Activated T-helper 1 cell treated with Interleukin-2 at 50 U/mL for 16 hours (primary cell): Measurements from ENCODE around the gene GNG7.

Source experiments
- DNase-seq: peaks from one replicate; pipeline ENCODE4 v3.0.0-alpha.2; 2020; ENCODE audit warnings: low read depth

GNG7 gene

GRCh38 chr19:2702170-2703076 is at the start of gene GNG7:
GNG7 (minus strand) TSS chr19:2702694; CDS start chr19:2520688, 182,006 bp downstream.
- peak; percentile 94 for DNase-seq

DNA sequence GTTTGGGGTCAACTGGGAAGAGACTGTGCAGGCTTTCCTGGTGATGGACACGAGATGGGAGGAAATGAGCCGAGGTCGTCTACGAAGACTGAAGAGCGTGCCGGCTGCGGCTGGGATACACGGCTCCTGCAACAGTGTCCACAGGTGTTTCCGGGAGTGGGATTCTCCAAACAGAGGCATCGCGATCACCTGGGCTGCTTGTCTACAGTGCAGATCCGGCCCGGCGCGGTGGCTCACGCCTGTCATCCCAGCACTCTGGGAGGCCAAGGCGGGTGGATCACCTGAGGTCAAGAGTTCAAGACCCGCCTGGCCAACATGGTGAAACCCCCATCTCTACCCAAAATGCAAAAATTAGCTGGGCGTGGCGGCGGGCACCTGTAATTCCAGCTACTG is 48.9 kb upstream of the GNG7 start:
- no peak for DNase-seq

DNA sequence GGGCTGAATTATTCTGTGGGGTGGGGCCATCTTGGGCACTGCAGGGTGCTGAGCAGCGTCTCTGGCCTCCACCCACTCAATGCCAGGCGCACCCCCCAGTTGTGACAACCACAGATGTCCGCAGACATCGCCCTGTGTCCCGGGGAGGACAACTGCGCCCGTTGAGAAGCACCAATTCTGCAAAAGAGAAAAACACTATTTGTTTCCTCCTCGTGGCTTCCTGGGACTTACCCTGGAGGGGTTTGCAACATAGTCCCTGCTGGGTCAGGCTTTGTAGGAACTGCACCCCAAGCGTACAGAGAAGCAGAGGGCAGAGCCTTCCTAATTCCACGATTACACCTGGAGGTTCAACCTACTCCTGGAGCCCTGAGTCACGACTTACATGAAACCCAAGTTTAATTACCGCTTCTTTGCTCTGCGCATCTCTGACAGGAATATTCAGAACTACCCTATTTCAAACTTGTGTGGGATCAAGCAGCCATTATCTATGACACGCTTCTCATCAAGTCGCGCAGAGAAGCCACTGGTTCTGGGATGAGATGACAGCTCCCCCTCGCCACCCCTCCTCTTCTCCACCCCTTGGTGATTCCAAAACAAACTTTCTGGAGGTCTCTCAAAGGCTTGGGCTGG is 48.4 kb upstream of the GNG7 start:
- no peak for DNase-seq

GRCh38 chr19:2747349-2747748 is 44.9 kb upstream of the GNG7 start:
- DNase-seq: no peak

GRCh38 chr19:2744113-2744512 is 41.6 kb upstream of the GNG7 start:
- no peak for DNase-seq

GRCh38 chr19:2743099-2743498 is 40.6 kb upstream of the GNG7 start:
- DNase-seq: no peak

DNA sequence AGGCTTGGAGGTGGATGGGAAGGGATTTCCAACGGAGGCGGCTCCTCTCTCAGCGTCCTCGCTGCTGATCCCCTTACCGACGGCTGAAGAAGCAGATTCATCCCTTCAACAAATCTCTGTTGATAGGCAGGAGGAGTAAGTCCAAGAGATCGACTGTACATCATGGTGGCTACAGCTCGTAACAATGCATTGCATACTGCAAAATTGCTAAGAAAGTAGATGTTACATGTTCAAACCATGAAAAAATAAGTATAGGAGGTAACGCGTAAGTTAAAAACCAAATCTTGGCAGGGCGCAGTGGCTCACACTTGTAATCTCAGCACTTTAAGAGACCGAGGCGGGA is 37.8 kb upstream of the GNG7 start:
- no peak for DNase-seq

- DNase-seq: peak; percentile 97
These were observed 37.3 kb upstream of the GNG7 start, which contains the start of gene SLC39A3 for GRCh38 chr19:2739602-2740313. SLC39A3 (minus strand) TSS chr19:2740017; CDS start chr19:2737257, 2,760 bp downstream.

DNA sequence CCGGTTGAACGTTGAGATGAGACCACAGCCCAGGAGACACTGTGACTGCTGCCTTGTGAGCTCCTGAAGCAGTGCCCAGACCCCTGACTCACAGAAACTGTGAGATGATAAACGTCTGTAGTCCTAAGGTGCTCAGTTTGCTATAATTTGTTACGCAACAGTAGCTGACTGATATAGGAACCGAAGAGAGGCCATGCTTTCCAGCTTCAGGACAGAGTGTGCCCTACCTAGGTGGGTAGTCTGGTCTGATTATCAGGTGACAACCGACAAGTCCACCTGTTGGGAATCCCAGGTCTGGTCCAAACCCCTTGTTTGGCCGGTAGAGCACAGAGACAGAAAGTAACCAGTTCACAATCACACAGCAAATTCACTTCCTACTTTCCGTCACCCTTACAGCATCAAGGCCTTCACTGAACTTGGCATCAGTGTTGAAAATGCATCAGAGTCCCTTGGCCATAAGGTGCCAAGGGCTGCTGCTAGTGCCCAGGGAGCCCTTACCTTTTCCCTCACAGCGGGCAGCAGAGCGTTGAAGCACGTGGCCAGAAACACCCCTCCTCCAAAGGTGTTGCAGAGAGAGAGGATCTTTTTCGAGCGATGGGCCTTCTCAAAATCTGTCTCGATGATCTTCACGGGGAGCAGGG is 34.2 kb upstream of the GNG7 start:
- no peak for DNase-seq

DNA sequence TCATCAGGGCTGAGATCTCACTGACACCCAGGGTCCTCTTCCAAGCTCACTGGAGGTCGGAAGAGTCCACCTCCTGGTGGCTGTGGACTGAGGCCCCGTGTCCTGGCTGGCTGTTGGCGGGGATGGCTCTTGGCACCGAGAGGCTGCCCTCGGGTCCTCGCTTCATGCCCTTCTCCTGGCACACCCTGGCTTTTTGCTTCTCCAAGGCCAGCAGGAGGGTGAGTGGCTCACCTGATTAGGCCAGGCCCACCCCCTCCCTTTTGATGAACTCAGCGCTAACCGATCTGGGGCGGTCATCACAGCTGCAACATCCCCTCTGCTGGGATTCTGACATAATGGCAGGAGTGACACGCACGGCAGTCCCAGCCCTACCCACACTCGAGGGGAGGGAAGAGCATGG is 32.9 kb upstream of the GNG7 start:
- DNase-seq: no peak

- DNase-seq: no peak
These were observed 32.2 kb upstream of the GNG7 start for GRCh38 chr19:2734589-2735288.

DNA sequence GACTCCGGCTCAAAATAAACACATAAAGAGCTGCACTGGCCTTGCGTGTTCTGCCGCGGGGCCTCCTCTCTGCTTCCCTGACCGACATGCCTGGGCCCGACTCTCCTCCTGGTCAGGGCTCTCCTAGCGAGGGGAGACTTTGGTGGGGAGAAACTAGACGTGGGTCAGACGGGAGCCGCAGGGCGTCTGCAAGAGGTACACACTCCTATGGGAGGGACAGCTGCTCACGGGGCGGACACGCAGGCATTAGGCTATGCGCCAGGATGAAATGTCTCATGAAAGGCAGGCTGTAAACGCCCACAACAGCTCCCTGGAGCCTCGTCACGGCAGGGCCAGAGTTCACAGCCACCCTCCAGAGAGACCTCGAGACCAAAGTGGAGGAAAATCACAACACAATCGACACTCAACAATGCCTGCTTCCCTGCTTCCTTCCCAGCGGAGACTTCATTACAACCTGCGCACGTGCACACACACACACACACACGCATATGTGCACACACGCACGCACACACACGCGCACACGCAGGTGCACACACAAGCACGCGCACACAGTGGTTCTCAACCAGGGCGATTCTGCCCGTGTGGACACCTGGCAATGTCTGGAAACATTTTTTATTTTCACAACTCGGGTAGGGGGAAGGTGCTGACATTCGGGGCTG is 31.6 kb upstream of the GNG7 start:
- DNase-seq: no peak

DNA sequence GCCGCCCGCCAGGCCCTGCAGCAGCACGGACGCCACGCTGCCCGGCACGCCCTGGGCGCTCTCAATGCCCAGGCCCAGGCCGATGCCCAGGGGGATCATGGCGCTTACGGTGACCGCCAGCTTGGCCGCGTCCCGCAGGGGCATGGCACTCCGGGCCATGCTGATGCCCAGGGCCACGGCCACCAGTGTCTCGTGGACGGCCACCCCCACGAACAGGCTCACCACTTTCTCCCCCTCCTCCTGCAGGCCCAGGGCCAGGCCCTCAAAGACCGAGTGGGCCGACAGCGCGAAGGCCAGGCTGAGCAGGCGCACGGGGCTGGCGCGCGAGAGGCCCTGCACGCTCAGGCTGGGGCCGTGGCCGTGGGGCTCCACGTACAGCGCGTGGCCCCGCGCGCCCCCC is 30.4 kb upstream of the GNG7 start:
- DNase-seq: no peak

DNA sequence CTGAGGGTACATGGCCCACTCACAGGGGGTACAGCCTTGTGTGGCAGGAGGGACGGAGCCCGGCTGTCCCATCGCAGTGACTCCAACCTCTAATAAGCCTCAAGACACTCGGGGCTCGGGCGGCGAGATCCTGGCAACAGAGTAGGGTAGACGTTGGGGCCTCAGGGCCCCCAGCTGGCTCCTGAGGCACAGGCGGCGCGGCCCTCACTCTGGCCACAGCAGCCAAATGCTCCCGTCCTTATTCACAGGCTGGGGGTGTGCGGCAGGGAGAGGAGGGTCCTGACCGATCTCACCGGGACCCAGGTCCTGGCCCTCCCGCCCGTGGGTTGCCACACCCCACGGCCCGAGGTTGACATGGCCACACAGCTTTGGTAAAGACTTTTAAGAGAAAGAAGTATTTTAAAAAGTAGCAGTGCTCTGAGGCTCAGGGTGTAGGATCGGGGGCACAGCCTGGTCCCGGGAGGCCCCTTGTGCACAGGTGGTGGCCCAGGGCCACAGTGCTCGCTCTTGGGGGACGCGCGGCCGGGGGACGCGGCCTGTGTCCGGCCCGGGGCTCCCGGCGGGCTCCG is 29.7 kb upstream of the GNG7 start:
- DNase-seq: no peak

GRCh38 chr19:2731181-2731995 is 28.9 kb upstream of the GNG7 start:
- DNase-seq: no peak

DNA sequence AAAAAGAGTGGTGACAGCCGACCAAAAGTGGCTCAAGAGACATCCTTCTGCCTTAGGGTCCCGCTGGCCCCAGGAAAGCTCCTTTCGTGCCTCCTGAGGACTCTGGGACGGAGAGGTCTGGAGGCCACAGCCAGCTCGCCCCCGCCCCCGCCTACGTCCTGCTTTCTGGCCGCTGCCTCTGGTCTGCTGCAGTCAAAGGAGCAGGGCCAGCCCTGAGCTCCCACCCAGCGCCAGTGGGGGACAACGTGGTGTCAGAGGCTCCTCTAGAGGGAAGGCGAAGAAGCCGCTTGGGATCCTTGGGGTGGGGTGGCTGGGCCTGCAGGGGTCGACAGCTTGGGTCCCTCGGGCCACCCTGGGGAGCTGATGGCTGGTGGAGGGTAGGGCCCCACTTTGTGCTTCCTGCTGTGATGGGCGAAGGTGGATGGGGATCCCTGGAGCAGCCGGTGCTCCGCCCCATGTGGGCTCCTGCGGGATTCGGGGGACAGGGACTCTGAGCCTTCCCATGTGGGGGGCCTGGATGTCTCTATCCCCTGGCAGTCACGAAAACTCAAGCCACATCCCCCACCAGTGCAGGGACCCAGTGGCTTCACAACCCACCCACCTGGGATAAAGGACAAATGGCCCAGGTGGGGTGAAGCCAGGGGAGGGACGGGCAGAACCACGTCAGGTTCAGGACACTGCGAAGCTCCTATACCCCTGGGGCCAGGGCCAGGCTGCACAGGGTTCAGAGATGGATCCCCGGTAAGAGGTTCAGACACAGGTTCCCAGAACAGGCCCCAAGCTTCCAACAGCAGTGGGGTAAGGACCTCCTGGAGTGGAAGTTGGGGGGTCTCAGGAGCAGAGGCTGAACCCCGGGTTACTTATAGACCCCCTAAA is 27.7 kb upstream of the GNG7 start:
- DNase-seq: no peak

DNA sequence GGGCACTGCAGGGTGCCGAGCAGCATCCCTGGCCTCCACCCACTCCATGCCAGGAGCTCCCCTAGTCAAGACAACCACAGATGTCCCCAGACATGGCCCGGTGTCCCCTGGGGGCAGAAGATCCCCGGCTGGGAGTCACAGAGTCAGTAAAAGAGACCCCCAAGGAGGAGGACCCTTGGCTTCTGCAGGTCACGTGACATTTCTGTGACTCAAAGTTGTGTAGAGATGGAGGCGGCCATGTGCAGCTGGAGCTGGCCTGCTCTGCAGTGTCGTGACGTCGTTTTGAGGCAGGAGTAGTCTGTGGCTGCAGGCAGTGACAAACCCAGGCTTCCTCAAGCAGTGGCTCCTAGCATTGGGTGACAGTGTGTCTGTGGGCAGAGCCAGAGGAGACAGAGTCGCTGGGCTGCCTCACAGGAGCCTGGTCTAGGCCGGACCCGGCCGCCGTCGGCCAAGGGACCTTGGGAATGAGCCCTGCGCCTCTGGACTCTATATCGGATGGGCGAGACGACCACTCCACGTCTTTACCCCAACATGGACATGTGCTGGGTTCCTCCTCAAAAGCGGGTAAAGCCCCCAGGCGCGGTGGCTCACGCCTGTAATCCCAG is 26.4 kb upstream of the GNG7 start:
- DNase-seq: no peak

GRCh38 chr19:2727640-2727944 is 25.1 kb upstream of the GNG7 start:
- DNase-seq: no peak
